ENCODE data around the gene GPC3. TPM values are rescaled to one million over a fixed set of nuclear protein-coding genes. Genes with fewer than 3 reads are reported as not detected.

The GPC3 gene
- total and polyA plus RNA-seq, 2 of the 4 experiments (the other 2 are of a cell fraction): not detected

GRCh38 chrX:133726211-133726630 lies 259.2 kb downstream of the GPC3 start:
- H3K27me3 ChIP-seq (ENCODE audit: control insufficient read depth, insufficient read depth, low read length): no peaks in the 10 kb centered on the region; the same call in 1 of the 2 replicates
- H2BK15ac ChIP-seq (ENCODE audit: low read depth, low read length): 0 out of 3 replicates have a peak overlapping the region, but pooled peaks have one; percentile 41
- H3K4me3 ChIP-seq (ENCODE audit: insufficient read depth, low read depth, low read length): no peak overlapping the region
- no peaks in the 10 kb centered on the region; the same call in 1 of the 2 replicates for H3K9me1 ChIP-seq (ENCODE audit: insufficient read depth, low read length)
- no peak overlapping the region for H3K27ac ChIP-seq (ENCODE audit: insufficient read depth, low read length)
- no peaks in the 10 kb centered on the region for H4K20me1 ChIP-seq (ENCODE audit: insufficient read depth, low read length)
- BruUV-seq (replicated peaks): no TSS peak
- CTCF ChIA-PET: no interaction called here
- WGBS, 2 experiments (ENCODE audit: extremely low coverage in 2 of 2, insufficient read length in 1 of 2): 17% methylated on average over 1 of the region's 2 CpGs; no CpG with 5 or more reads in 1 of the 2 experiments
- peak overlapping the region; percentile 33; the same call in 1 of the 2 replicates for H3K4me2 ChIP-seq (ENCODE audit: low read depth, low read length)
- TF ChIP-seq FOS (IDR thresholded peaks at IDR 0.05; ENCODE audit: low read depth, low read length) (peak; percentile 67), NFE2L2 (IDR thresholded peaks at IDR 0.05; ENCODE audit: low read depth, low read length) (no peak)
- POLR2A ChIA-PET (ENCODE audit: unreplicated experiment): no interaction called here
- H3K9ac ChIP-seq (ENCODE audit: low read depth, low read length): no peak overlapping the region
- H3K14ac ChIP-seq (replicated peaks; ENCODE audit: low read depth, low read length): no peak overlapping the region
- H3K36me3 ChIP-seq (ENCODE audit: control insufficient read depth, insufficient read depth, low read length): no peaks in the 10 kb centered on the region
- H3K79me1 ChIP-seq (ENCODE audit: low read depth in 1 of 2, low read length in 2 of 2): no peaks in the 10 kb centered on the region
- DNase-seq (peak; percentile 73), ATAC-seq (ENCODE audit: low read depth) (peak; percentile 88)
- H4K91ac ChIP-seq (ENCODE audit: insufficient read depth, low read depth, low read length): 0 out of 2 replicates have a peak overlapping the region, but pooled peaks have one; percentile 21
- intact Hi-C loops (cut with micrococcal nuclease): no loop called here
- no peak overlapping the region for H2AK9ac ChIP-seq (replicated peaks; ENCODE audit: low read depth, low read length, poor library complexity)
- peak overlapping the region; percentile 79; the same call in 1 of the 2 replicates for H2BK20ac ChIP-seq (ENCODE audit: low read depth, low read length)
- no peak overlapping the region for H3K23ac ChIP-seq (ENCODE audit: low read depth, low read length)
- peak overlapping the region; percentile 68 for H2BK120ac ChIP-seq (ENCODE audit: low read depth, low read length)
- in situ Hi-C loops (cut with MboI; ENCODE audit: low sequenced_read_pairs): no loop called here
- no peak overlapping the region; the same call in 1 of the 2 replicates for H3K18ac ChIP-seq (ENCODE audit: low read depth, low read length)
- H2BK5ac ChIP-seq (ENCODE audit: low read depth, low read length, poor library complexity, severe bottlenecking): peak overlapping the region; percentile 57
- H2AFZ ChIP-seq (replicated peaks; ENCODE audit: low read length, poor library complexity): peak overlapping the region; percentile 24
- dilution Hi-C loops (cut with HindIII; ENCODE audit: low sequenced_read_pairs, unreplicated experiment): no loop called here
- H4K5ac ChIP-seq (ENCODE audit: low read depth, low read length): no peak overlapping the region
- peaks cover 2% of the 10 kb centered on the region; the same call in 1 of the 2 replicates for H3K4me1 ChIP-seq (ENCODE audit: control insufficient read depth, insufficient read depth, low read length)
- peak overlapping the region; percentile 62; the same call in 1 of the 2 replicates for H3K4ac ChIP-seq (ENCODE audit: low read depth, low read length)
- no peak overlapping the region for H2AK5ac ChIP-seq (ENCODE audit: low read depth, low read length)
- peak overlapping the region in 1 of 2 experiments; percentile 26; a peak in 1 of 4 replicates for H4K8ac ChIP-seq (ENCODE audit: low read depth in 2 of 2, low read length in 2 of 2)
- H3K56ac ChIP-seq (ENCODE audit: extremely low read depth, insufficient read depth, low read length): no peak overlapping the region
- no peaks in the 10 kb centered on the region for H3K9me3 ChIP-seq (ENCODE audit: control insufficient read depth, insufficient read depth, low read length)

All from IMR-90 (cell line).